Skeletal muscle cell (primary cell): ENCODE measurements around the gene PPP1R12C.
"Not testable (repeated sequence)": the region's sequence is repeated elsewhere in the genome, so short reads cannot be mapped to it uniquely, and the experiment has no call there.

Source experiments
- DNase-seq: peaks from one replicate; pipeline ENCODE4 v3.0.0-alpha.2; 2010; ENCODE audit warnings: low read depth
- H3K4me3 ChIP-seq: 2 replicates; pipeline ENCODE4 v1.5.1; 2011; ENCODE audit warnings: low read depth, mild to moderate bottlenecking, control low read depth, low read length, moderate library complexity

The PPP1R12C gene

GRCh38 chr19:55080968-55081769, 36.3 kb downstream of the PPP1R12C start:
- peak overlapping the region; percentile 60 for H3K4me3 ChIP-seq
- DNase-seq = no peak

DNA sequence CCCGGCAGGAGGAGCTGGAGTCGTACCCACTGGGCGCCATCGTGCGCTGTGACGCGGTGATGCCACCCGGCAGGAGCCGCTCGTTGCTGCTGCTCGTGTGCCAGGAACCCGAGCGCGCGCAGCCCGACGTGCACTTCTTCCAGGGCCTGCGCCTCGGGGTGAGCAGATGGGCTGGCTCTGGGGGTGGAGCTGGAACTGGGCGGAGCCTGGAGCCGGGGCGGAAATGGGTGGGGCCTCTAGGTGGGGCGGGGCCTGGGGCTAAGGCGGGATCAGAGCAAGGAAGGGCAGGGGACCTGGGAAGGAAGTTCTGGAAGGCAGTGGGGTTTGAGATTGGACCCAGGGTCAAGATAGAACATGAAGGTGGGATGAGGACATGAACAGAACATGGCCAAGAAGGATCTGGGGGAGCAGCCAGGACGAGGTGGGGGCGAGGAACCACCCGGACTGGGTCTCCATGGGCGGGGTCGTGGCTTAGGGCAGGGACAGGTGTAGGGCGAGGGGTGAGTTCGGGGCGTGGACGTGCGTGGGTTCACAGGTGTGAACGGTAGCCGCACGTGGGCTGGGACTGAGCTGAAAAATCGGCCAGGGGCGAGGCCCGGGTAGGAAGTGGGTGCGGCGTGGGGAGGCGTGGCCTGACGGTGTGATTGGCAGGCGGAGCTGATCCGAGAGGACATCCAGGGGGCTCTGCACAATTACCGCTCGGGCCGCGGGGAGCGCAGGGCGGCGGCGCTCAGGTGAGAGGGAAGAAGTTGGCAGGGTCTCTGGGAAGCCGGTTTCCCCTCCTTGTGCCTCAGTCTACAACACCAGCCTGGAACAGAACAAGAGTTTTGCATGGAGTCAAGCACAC, 37.1 kb downstream of the PPP1R12C start:
- DNase-seq = no peak
- peak overlapping the region; percentile 60 for H3K4me3 ChIP-seq

- H3K4me3 ChIP-seq = peak overlapping the region; percentile 18
- no peak for DNase-seq
Observed at GRCh38 chr19:55079400-55080038, 37.9 kb downstream of the PPP1R12C start.

DNA sequence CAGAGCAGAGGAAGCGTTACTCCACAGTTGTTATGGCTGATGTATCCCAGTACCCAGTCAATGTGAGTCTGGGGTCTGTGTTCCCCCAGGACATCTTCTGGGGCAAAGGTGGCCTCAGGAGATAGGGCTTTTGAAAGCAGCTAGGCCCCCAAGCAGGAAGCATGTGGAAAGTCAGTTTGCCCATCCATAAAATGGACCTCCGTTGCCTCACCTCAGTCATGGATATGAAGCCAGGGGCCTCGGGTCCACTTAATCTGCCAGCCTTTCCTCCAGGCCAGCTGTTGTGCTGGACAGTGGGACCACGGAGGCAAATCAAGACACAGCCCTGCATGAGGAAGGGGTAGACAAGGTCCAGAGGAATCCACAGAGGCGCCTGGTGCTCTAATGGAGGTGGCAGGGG, 38.4 kb downstream of the PPP1R12C start:
- no peak overlapping the region for H3K4me3 ChIP-seq
- no peak for DNase-seq

GRCh38 chr19:55077106-55077505, 40.3 kb downstream of the PPP1R12C start:
- no peak overlapping the region for H3K4me3 ChIP-seq
- no peak for DNase-seq

GRCh38 chr19:55076321-55076720, 41.1 kb downstream of the PPP1R12C start:
- no peak overlapping the region for H3K4me3 ChIP-seq
- no peak for DNase-seq

DNA sequence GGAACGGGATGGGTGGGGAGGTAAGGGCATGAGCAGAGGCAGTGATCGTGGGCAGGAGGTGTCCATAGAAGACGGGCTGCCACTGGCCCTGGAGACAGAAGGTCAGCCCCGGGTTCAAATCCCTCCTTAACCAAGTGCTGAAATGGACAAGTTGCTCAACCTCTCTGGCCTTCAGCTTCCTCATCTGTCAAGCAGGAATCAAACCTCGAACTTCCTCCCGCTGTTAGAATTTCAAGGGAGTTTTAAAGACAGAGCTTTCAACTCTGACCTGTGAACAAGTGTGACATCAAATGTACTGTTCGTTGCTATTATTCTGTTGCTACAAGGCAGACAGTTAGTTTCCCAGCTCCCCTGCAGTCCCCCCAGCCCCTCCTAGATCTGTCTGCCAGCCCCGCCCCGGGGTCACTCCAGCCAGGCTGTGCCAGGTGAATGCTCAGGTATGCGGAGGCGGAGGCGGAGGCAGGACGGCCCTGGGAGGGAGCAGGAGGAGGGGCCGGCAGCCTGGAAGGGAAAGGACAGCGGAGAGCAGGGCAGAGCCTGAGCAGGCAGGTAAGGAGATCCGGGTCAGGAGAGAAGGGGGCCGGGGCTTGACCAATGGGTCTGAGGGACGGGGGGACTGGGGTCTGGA, 42.0 kb downstream of the PPP1R12C start, which contains the start of gene EPS8L1:
Gene EPS8L1 (plus strand): TSS at position 499 of the 628 bp plus-strand sequence. CDS start 576 bp downstream, outside the sequence.
- no peak within 1 kb of the TSS for H3K4me3 ChIP-seq
- DNase-seq = no peak

GRCh38 chr19:55071913-55072312, 45.5 kb downstream of the PPP1R12C start:
- no peak overlapping the region for H3K4me3 ChIP-seq
- no peak for DNase-seq

DNA sequence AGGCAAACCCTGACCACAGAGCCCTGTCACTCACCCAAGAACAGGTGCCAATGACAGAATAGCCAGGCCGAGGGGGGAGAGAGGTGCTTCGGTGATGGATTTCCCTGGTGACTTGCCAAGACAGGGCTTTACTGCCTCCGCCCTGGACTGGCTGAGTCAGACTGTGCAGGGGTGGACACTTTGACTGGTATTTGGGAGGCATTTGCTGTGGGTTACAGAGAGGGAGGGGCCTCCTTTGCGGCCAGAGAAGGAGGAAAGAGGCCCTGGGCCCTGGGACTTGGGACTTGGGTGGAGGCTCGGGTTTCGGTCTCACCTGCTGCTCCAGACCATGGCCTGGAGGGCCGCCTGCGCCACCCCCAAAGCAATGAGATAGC, 46.3 kb downstream of the PPP1R12C start:
- peak; percentile 56 for DNase-seq
- H3K4me3 ChIP-seq = no peak overlapping the region

DNA sequence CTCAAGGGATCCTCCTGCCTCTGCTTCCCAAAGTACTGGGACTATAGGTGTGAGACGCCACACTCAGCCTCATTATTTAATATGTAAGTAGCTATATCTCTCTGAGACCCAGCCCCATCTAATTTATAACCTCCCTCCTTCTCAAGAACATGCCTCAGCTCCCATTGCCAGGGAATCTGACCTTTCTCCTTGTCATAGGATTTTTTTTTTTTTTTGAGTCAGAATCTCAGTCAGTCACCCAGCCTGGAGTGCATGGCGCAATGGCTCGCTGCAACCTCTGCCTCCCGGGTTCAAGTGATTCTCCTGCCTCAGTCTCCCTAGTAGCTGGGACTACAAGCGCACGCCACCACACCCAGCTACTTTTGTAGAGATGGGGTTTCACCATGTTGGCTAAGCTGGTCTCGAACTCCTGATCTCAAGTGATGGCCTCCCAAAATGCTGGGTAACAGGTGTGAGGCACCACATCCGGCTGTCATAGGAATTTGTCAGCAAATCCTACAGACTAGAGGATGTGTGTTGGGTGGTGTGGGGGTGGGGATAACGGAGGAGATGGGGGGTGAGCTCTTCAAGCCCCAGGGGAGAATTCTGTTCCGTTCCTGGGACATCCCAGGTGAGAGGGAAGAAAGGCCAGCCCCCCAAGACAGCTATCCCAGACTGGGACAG, 46.8 kb downstream of the PPP1R12C start:
- H3K4me3 ChIP-seq = no peak overlapping the region
- DNase-seq = no peak

DNA sequence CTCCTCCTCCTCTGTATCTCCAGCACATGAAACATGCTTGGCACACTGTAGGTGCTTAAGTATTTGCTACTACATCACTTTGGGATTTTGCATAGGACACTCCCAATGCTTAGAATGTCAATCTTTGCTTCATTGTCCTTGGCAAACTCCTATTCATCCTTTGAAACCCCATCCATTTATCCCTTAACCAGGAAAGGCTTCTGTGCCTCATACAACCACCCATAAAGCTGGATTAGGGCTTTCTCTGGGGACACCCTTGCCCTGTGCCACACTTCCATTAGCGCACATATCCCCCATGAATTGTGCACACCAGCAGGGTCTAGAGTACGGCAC, 47.6 kb downstream of the PPP1R12C start:
- no peak for DNase-seq
- H3K4me3 ChIP-seq = no peak overlapping the region

DNA sequence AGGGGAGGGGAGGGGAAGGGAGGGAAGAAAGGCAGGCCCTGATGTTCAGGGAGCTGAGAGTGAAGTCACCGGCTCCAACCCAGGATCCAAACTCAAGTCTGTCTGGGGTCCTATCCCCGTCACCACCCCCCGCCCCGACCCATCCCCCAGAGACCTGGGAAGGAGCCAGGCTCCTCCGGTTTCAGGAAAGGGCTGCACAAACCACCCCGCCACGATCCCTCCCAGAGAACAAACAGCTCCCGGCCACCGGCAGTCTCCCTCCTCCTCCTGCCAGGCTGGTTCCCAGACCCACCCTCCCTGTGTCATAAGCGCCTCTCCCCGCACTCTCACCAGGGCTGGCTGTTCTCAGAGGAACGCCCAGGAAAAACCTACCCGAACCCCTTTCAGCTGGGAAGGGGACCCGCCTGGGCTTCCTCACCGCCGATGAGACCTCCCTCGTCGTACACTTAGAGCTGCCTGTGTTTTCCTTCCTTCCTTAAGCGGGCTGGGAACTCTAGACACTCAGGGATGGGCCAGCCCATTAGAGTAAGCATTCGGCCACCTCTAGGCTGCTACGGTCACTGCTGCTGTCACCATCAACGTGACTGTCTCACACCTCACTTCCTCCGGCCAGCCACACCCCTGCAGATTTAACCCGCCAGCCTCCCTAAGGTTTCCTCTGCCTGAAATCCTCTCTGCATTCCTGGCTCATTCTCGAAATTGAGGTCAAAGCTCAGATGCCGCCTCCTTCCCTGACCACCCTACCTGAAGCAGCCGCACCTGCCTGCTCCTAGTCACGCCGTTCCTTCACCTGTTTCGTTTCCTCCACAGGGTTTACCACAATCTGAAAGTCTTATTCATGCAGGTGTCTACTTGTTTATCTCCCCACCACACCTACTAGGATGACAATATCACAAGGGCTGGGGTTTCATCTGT, 48.2 kb downstream of the PPP1R12C start:
- no peak for DNase-seq
- H3K4me3 ChIP-seq = peak overlapping the region; percentile 0

DNA sequence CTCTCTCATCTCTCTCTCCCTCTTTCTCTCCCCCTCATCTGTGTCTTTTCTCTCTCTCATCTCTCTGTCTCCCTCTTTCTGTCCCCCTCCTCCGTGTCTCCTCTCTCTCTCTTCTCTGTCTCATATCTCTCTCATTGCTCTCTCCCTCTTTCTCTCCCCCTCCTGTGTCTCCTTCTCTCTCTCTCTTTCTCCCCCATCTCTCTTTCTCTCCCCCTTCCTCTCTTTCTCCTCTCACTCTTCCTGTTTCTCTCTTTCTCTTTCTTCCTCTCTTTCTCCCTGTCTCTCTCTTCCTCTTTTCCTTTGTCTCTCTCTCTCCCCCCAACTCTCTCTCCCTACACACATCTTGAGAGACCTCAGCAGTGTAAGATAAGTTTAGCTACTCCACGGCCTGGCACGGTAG, 49.6 kb downstream of the PPP1R12C start:
- no peak for DNase-seq
- H3K4me3 ChIP-seq = no peak overlapping the region

DNA sequence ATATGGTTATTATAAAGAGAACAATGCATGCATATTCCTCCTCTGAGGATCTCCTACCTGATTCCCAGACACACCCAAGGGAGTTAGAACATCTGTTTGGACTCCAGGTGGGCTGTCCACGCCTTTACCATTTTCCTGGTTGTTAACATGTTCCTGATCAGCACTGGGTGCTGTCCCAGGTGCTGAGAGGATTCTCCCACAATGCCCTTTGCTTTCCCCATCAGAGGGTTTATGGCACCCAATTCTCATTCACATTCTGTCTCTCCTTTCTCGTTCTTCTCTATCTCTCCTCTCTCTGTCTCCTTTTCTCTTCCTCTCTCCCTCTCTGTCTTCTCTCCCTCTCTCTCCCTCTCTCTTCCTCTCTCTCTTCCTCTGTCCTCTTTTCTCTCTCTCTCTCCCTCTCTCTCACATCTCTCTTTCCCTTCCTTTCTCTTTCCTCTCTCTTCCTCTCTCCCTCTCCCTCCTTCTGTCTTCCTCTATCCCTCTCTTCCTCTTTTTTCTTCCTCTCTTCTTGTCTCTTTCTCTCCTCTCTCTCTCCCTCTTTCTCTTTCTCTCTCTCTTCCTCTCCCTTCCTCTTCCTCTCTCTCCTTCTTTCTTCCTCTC, 51.2 kb downstream of the PPP1R12C start:
- no peak for DNase-seq
- no peak overlapping the region for H3K4me3 ChIP-seq

DNA sequence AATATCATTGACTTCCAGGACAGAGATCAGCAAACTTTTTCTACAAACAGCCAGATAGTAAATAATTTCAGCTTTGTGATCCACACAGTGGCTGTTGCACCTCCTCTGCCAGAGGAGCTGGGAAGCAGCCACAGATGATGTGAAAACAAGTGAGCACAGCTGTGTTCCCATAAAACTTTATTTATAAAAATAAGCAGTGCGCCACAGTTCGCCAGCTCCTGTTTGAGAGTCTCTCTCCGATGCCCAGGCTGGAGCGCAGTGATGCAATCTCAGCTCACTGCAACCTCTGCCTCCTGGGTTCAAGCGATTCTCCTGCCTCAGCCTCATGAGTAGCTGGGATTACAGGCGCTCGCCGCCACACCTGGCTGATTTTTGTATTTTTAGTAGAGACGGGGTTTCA, 51.9 kb downstream of the PPP1R12C start:
- not testable (repeated sequence) for H3K4me3 ChIP-seq, DNase-seq

DNA sequence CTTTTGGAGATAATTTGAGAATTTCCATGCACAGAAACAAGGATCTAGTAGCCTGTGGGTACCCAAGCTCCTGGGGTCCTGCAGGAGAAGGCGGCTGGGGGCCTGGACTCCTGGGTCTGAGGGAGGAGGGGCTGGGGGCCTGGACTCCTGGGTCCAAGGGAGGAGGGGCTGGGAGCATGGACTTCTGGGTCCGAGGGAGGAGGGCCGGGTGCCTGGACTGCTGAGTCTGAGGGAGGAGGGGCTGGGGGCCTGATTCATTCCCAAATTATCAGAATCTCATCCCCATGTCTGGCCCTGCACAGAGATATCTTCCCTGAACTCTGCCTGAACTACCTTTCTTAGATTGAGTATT, 54.0 kb downstream of the PPP1R12C start:
- H3K4me3 ChIP-seq = peak overlapping the region; percentile 85
- no peak for DNase-seq

DNA sequence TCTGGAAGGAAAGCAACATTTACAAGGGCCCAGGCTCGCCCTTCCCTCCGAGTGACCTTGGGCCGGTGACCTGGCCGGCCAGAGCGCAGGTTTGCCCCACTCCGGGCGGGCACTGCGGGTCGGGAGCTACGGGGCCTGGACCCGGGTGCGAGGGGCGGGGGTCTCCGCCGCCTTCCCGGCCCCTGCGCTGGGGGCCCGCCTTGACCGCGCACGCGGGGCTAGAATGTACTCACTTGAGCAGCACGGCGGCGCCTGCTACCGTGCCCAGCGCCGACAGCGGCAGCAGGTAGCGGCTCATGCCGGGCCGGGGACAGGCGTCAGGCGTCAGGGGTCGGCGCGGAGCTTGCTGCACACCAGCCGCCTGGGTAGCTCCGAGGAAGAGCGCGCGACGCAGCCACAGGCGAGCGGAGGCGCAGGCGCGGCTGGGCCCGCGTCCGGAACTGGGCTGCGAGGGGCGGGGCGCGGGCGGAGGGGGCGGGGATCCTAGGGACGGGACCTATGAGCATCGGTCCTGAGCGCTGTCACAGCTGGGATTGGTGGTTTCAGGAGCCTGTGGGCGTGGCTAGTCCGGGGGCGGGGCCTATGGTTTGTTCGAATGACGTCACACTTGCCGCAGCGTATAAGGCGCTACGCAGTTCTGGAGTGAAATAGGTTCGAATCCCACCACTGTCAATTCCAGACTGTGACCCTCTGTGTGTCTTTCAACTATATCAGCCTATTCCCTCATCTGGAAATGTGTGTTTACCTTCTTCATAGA, 54.5 kb downstream of the PPP1R12C start, which contains the start of gene RDH13:
Gene RDH13 (minus strand): TSS at position 414 of the 757 bp plus-strand sequence. CDS start 116 bp downstream, at position 298.
- DNase-seq = peak; percentile 78

More for the DNA sequence above, 54.5 kb downstream of the PPP1R12C start, which contains the start of gene RDH13:
- H3K4me3 ChIP-seq = peak within 1 kb of the TSS; percentile 85
